GM18909 (cell line): ENCODE measurements around the gene PTBP3.

Experiments
- ATAC-seq: cut with Tn5 transposase; IDR thresholded peaks from one replicate; pipeline ENCODE4 v1.9.1; 2021; ENCODE audit warnings: mild to moderate bottlenecking; ENCODE audit not compliant: unreplicated experiment, poor library complexity

Gene PTBP3

GRCh38 chr9:112364761-112365160 lies 31.3 kb upstream of the PTBP3 start:
- no peak for ATAC-seq

- ATAC-seq, result no peak
These were observed 28.2 kb upstream of the PTBP3 start for GRCh38 chr9:112361601-112362000.

DNA sequence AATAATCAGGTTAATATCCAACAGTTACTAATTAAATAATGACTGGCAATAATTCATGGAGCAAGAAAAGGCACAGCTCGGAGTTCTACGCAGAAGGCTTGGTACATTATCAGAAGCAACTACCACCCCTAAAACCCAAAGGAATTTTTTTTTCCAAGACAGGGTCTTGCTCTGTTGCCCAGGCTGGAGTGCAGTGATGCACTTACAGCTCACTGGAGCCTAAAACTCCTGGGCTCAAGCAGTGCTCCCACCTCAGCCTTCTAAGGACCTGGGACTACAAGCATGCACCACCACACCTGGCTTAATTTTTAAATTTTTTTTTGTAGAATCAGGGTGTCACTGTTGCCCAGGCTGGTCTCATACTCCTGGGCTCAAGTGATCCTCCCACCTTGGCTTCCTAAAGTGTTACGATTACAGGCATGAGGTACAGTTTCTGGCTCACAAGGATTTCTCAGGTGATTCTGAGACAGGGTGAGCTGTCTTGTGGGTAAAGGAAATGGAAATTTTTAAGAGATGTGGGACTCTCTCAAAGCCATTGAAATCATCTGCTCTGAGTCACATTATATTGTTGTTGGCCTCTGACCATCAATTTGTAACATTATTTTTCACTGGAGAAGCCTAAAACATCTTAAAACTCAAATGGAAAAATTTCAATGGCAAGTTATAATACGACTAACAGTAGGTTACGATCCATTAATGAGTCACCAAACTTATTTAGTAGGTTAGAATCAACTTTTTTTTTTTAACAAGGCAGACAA lies 26.8 kb upstream of the PTBP3 start:
- no peak for ATAC-seq

GRCh38 chr9:112355427-112355897 lies 22.0 kb upstream of the PTBP3 start:
- ATAC-seq, result no peak

DNA sequence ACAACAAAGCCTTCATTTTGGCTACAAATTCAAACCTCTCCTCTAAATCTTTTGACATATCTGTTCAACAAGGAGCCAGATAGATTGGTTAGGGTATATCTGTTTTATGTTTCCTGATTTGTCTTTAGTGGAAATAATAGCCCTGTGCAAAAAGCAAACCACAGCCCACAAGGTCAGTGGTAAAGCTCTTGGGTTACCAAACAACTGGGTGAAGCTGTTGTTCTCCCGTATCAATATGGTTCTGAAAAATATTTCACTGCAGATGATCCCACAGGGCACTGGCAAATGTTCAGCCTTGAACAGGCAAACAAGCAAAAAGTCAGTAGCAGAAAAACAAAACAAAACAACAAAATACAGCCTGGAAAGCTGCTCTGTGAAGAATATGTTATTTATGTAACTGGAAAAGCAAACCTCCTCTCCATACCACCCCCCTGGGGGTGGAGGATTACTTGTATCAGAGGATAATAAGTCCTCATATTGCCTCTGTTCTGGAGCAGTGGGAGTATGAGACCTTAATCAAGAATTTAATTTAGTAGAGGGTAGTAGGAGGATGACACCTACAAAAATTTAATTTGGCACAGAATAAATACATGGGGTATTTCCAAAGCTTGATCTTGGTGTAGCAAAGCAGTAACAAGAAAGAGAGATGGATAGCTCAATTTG lies 20.8 kb upstream of the PTBP3 start:
- ATAC-seq, result no peak

GRCh38 chr9:112352209-112352608 lies 18.8 kb upstream of the PTBP3 start:
- ATAC-seq, result no peak

DNA sequence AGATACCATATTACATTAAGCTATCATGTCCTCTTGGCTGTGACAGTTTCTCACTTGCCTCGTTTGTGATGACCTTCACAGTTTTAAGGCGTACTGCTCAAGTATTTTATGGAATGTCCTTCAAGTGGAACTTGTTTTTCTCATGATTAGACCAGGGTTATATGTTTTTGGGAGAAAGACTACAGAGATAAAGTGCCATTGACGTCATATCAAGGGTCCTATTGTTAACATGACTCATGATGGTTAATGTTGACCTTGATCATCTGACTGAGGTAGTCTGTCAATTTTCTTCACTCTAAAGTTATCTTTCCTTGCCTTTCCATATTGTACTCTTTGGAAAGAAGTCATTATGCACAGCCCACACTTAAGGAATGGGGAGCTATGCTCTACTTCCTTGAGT lies 17.8 kb upstream of the PTBP3 start:
- no peak for ATAC-seq

DNA sequence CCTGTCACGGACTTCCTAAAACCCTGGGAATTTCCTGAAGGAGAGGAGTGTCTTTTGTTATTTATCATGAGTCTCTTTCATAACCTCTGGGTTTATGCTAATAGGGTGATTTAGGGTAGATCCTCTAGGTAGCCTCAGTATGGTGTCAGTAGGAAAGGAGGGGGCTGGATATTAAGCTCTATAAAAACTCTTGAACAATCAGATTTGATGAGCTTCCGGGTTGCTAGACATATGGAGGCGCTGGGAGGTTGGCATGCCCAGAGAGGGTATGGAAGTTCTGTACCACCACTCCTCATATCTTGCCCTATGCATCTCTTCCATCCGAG lies 15.6 kb upstream of the PTBP3 start:
- no peak for ATAC-seq

- ATAC-seq, result no peak
These were observed 15.0 kb upstream of the PTBP3 start for GRCh38 chr9:112348257-112349007.

GRCh38 chr9:112341730-112342129 lies 8.3 kb upstream of the PTBP3 start:
- ATAC-seq, result no peak

- no peak for ATAC-seq
These were observed 6.5 kb upstream of the PTBP3 start for GRCh38 chr9:112339886-112340285.

DNA sequence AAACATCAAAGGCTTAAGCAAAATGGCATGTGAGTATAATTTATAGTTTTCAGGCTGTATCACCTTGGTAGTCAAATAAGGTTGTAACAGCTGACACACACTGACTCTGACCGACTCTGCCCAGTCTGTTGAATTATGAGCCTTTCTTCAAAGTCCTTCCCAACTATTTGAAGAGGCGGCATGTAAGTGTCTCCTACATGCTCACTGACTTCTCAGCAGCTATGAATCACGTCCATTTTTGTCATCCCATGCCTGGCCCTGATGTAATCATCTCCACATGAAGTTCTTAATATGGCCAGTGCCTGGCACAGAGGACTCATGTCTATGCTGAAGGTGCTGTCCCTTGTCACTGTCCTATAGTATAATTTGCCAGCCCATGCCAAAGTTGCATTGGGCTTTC lies 5.1 kb upstream of the PTBP3 start:
- no peak for ATAC-seq

DNA sequence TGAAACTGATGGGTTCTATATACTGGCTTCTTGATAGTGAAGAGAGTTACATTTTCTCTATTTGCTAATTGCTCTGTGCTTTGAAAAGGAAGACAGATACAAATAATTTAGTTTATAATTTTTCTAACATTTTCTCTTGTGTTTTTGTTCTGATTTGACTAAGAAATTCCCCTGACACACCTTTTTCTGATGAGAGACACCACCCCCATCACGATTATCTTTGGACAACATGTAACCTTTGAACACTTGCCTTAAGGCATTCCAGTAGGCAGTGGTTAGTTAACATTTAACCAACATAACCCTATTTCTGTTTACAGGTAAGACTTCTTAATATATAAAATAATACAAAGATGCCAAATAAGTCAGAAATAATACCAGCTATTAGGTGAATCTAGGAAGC lies 4.1 kb upstream of the PTBP3 start:
- no peak for ATAC-seq

GRCh38 chr9:112334432-112334841 lies 1.0 kb upstream of the PTBP3 start:
- no peak for ATAC-seq

DNA sequence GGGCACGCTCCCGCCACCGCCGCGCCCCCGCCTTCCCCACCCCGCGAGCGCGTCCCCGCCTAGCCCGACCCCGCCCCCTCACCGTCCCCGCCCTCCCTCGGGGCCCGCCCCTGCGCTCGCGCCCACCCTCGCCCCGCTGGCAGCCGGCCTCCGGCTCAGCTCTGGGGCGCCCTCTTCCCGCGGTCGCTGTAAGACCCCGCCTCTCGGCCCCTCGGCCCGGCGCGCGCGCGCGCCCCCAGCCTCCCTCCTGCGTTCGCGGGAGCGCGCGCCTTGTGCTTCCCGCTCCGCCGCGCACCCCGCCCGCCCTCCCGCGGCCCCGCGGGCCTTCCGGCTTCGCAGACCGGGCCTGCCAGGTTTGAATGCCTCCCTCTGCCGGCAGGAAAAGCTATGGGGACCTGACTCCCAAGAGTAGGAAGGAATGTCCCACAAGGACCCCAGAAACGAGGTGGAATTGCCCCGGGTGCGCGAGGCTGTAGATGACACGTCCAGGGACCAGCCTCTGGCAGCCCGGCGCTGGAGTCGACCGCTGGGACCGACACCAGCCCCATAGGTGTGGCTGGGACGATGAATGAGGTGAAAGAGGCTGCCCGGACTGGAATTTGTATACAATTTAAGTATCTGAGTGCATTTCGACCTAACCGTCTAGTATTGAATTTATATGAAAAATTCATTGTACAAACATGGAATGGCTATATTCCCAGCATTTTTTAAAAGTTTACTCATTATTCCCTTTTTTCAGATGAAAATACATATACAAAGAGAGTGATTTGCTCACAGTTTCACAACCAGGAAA lies 416 bp upstream of the PTBP3 start:
- ATAC-seq, result peak; percentile 76

- ATAC-seq, result no peak
These were observed 794 bp downstream of the PTBP3 start for GRCh38 chr9:112332674-112332976.

DNA sequence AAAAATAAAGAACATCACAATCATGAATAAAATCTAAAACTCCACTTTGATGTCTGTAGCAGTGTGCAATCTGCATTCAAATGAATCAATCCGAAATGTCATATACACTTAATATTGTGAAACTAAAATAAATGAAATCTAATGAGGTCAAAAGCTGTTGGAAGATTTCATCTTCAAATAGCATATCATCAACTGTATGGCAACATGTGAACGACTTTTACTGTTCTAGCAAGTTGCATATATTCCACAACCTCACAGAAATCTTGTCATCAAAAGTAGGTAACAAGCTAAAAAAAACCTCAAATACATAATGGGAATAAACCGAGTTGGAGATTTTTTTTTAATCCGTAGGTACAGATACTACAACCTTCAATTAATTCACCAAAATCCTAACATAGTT lies 1.2 kb downstream of the PTBP3 start:
- ATAC-seq, result no peak

DNA sequence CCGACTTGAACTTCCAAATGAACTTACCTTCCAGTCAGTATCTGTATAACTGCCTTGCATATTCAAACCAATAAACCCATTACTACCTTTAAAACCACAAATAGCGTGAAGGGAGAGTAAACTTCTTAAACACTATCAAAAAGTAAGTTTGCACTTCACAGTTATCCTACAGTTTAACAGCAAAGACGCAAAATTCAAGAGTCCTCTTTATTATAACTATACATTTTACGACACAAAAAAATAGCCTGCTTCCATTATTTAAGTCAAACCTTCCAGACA lies 1.8 kb downstream of the PTBP3 start:
- no peak for ATAC-seq

GRCh38 chr9:112328545-112328944 lies 4.9 kb downstream of the PTBP3 start:
- ATAC-seq, result no peak

DNA sequence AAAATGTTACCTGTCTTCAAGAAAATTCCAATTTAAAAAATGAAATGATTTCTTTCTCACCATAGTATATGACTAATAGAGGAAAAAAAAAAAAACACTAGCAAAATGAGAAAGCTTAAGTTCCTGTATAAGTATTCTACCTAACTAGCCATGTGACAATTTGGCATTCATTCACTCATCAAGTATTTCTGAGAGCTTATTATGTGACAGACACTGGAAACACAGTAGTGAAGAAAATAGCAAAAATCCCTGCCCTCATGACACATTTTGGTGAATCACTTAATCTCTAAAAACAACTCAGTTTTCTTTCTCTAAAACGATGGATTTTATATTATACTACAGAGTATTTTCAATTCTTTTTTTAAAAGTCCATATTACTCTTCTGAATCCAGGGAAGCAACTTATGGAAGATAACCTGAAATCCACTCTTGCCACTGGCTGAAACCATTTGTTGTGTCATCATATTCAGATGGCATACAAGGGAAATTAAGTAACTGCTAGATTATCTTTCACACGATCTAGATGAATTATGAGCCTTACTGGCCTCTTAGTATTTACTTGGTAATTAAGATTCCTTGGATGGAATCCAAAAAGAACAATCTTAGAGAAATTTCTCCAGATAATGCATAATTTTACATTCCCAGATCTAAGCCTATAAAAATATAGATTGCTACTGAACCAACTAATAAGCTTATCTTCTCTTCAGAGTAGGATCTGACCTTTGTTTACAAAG lies 5.5 kb downstream of the PTBP3 start:
- ATAC-seq, result no peak
